ENCODE measurements around the gene RYR1.

Gene RYR1

DNA sequence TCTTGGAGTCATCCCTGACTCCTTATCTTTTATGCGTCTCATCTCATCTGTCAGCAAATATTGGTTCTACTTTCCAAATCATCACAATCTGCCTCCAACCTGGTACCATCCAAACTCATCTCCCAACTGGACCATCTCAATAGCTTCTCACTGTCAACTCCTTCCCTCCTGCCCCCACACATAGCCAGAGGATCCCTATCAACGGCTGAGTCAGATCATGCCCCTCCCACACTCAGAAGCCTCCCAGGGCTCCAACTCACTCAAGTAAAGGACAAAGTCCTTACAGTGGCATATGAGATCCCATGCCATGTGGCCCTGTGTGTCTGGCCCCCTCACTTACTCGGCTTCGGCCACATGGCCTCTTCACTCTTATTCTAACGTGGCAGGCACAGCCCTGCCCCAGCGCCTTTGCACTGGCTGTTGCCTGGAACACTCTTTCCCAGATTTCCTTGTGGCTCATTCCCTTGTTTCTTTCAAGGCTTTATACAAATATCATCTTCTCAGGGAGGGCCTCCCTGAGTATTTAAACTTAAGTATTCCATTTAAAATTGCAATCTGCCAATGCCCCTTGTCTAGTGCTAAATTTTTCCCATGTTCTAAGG lies 40.7 kb upstream of the RYR1 start:
- Histone ChIP-seq H3K36me3 (replicated peaks; ENCODE audit: insufficient read depth, low read length) (no peaks in the 10 kb centered on the region), H3K79me2 (ENCODE audit: low read length) (no peaks in the 10 kb centered on the region), H3K9ac (ENCODE audit: low read length) (no peak overlapping the region), H3K4me2 (ENCODE audit: low read depth, low read length) (no peak overlapping the region), H2AFZ (ENCODE audit: low read length) (no peak overlapping the region), H3K27ac (ENCODE audit: low read length) (no peak overlapping the region), H4K20me1 (ENCODE audit: insufficient read depth, low read length) (no peaks in the 10 kb centered on the region), H3K9me3 (replicated peaks; ENCODE audit: insufficient read depth, low read length) (no peaks in the 10 kb centered on the region), H3K4me1 (ENCODE audit: low read length) (0 out of 2 replicates have a peak, but pooled peaks cover 2% of the 10 kb centered on the region), H3F3A (ENCODE audit: insufficient read depth, low read length) (no peaks in the 10 kb centered on the region), H3K9me2 (replicated peaks; ENCODE audit: insufficient read depth, low read length) (no peaks in the 10 kb centered on the region), H3K27me3 (replicated peaks; ENCODE audit: insufficient read depth, low read length) (peaks cover 88% of the 10 kb centered on the region), H3K4me3 (ENCODE audit: low read length) (no peak overlapping the region)
- TF ChIP-seq EZH2 (optimal IDR thresholded peaks at IDR 0.05; ENCODE audit: low read depth, low read length) (no peak), EZH2phosphoT487 (IDR thresholded peaks at IDR 0.05; ENCODE audit: low read length) (no peak)
- TF ChIP-seq, protein P1, sequence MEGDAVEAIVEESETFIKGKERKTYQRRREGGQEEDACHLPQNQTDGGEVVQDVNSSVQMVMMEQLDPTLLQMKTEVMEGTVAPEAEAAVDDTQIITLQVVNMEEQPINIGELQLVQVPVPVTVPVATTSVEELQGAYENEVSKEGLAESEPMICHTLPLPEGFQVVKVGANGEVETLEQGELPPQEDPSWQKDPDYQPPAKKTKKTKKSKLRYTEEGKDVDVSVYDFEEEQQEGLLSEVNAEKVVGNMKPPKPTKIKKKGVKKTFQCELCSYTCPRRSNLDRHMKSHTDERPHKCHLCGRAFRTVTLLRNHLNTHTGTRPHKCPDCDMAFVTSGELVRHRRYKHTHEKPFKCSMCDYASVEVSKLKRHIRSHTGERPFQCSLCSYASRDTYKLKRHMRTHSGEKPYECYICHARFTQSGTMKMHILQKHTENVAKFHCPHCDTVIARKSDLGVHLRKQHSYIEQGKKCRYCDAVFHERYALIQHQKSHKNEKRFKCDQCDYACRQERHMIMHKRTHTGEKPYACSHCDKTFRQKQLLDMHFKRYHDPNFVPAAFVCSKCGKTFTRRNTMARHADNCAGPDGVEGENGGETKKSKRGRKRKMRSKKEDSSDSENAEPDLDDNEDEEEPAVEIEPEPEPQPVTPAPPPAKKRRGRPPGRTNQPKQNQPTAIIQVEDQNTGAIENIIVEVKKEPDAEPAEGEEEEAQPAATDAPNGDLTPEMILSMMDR (IDR thresholded peaks at IDR 0.05; ENCODE audit: low read length) = no peak
- no peak for DNase-seq

GRCh38 chr19:38394488-38394887 lies 39.0 kb upstream of the RYR1 start:
- H3K9ac ChIP-seq (ENCODE audit: low read length) = no peak overlapping the region
- H3K79me2 ChIP-seq (ENCODE audit: low read length) = no peaks in the 10 kb centered on the region
- no peaks in the 10 kb centered on the region for H3K4me1 ChIP-seq (ENCODE audit: low read length)
- peak overlapping the region; percentile 21; the same call in 1 of the 2 replicates for H3K4me2 ChIP-seq (ENCODE audit: low read depth, low read length)
- peaks cover 89% of the 10 kb centered on the region for H3K27me3 ChIP-seq (replicated peaks; ENCODE audit: insufficient read depth, low read length)
- H3K9me2 ChIP-seq (replicated peaks; ENCODE audit: insufficient read depth, low read length) = no peaks in the 10 kb centered on the region
- 0 out of 2 replicates have a peak overlapping the region, but pooled peaks have one; percentile 27 for H2AFZ ChIP-seq (ENCODE audit: low read length)
- H3K27ac ChIP-seq (ENCODE audit: low read length) = no peak overlapping the region
- no peaks in the 10 kb centered on the region for H3F3A ChIP-seq (ENCODE audit: insufficient read depth, low read length)
- H3K36me3 ChIP-seq (replicated peaks; ENCODE audit: insufficient read depth, low read length) = no peaks in the 10 kb centered on the region
- H3K9me3 ChIP-seq (replicated peaks; ENCODE audit: insufficient read depth, low read length) = no peaks in the 10 kb centered on the region
- no peaks in the 10 kb centered on the region for H4K20me1 ChIP-seq (ENCODE audit: insufficient read depth, low read length)
- TF ChIP-seq EZH2phosphoT487 (IDR thresholded peaks at IDR 0.05; ENCODE audit: low read length) (no peak), EZH2 (optimal IDR thresholded peaks at IDR 0.05; ENCODE audit: low read depth, low read length) (no peak)
- TF ChIP-seq, protein P1 (IDR thresholded peaks at IDR 0.05; ENCODE audit: low read length) = no peak
- DNase-seq = no peak
- no peak overlapping the region for H3K4me3 ChIP-seq (ENCODE audit: low read length)

- Histone ChIP-seq H3K9me3 (replicated peaks; ENCODE audit: insufficient read depth, low read length) (no peaks in the 10 kb centered on the region), H3K27me3 (replicated peaks; ENCODE audit: insufficient read depth, low read length) (peaks cover 92% of the 10 kb centered on the region), H3K9ac (ENCODE audit: low read length) (no peak overlapping the region), H4K20me1 (ENCODE audit: insufficient read depth, low read length) (no peaks in the 10 kb centered on the region), H3K4me1 (ENCODE audit: low read length) (no peaks in the 10 kb centered on the region), H3K4me3 (ENCODE audit: low read length) (no peak overlapping the region), H2AFZ (ENCODE audit: low read length) (no peak overlapping the region), H3F3A (ENCODE audit: insufficient read depth, low read length) (no peaks in the 10 kb centered on the region), H3K79me2 (ENCODE audit: low read length) (no peaks in the 10 kb centered on the region), H3K4me2 (ENCODE audit: low read depth, low read length) (no peak overlapping the region), H3K36me3 (replicated peaks; ENCODE audit: insufficient read depth, low read length) (no peaks in the 10 kb centered on the region), H3K27ac (ENCODE audit: low read length) (no peak overlapping the region), H3K9me2 (replicated peaks; ENCODE audit: insufficient read depth, low read length) (no peaks in the 10 kb centered on the region)
- TF ChIP-seq, protein P1 (IDR thresholded peaks at IDR 0.05; ENCODE audit: low read length) = no peak
- TF ChIP-seq EZH2 (optimal IDR thresholded peaks at IDR 0.05; ENCODE audit: low read depth, low read length) (no peak), EZH2phosphoT487 (IDR thresholded peaks at IDR 0.05; ENCODE audit: low read length) (no peak)
- DNase-seq = no peak
These were observed 37.9 kb upstream of the RYR1 start for GRCh38 chr19:38395381-38396114.

Data from MM.1S (cell line).